CD4-positive, alpha-beta T cell treated with Interleukin-10 for 1 hour (primary cell): ENCODE results near the gene CEP128.

ENCODE experiments used
- DNase-seq: peaks from one replicate; pipeline ENCODE4 v3.0.0-alpha.2; 2020

The CEP128 gene

DNA sequence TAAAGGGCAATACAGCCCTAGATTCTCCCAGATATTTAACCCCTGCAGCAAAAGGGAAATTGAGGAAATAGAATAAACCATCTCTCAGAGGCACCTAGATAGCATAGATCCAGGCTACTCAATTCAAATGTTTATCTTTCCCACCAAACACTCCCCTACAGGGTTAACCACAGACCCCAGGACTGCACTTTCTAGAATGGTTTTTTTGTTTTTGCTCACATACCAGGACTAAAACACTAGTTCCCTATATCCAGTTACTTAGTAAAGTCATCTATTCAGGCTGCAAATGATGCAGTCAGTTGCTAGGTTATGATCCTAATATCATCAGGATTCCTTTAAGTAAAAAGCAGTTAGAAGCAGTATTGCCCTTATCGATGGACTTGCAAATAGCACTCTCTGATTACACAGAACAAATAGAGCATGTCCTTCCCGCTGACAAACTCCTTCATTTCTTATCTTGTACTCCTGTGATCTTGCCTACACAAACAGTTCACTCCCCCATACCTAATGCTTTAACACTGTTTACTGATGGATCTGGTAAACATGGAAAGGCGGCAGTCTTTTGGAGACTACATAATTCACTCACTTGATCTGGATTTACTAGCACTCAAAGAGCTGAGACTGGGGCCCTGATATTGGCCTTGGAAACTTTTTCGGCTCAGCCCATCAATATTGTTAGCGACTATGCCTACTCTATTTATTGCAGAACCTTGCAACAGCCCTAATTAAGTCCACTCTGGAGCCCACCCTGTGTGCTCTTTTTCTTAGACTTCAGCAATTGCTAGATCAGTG lies 473.0 kb downstream of the CEP128 start:
- no peak for DNase-seq

DNA sequence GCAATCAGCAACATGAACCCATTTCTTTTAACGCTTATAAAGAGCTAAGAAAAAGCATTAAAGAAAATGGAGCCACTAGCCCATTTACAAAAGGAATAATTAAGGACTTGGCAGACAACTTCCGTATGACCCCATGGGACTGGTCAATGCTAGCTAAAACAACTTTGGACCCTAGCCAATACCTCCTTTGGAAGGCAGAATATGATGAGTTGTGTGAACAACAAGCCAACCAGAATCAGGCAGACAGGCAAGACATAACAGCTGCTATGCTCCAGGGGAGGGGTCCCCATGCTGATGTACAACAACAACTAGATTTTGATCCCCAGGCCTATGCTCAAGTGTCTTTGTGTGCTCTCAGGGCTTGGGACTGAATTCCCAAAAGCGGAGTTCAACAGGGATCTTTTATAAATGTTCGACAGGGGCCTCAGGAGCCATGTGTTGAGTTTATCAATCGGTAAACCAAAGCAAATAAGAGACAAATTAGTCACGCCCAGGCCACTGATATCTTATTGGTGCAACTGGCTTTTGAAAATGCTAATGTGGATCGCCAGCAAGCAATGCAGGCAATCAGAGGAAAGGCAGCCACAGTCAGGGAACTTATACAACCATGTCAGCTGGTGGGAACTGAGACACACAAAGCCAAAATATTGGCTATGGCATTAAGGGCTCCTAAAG lies 475.9 kb downstream of the CEP128 start:
- DNase-seq, result no peak

DNA sequence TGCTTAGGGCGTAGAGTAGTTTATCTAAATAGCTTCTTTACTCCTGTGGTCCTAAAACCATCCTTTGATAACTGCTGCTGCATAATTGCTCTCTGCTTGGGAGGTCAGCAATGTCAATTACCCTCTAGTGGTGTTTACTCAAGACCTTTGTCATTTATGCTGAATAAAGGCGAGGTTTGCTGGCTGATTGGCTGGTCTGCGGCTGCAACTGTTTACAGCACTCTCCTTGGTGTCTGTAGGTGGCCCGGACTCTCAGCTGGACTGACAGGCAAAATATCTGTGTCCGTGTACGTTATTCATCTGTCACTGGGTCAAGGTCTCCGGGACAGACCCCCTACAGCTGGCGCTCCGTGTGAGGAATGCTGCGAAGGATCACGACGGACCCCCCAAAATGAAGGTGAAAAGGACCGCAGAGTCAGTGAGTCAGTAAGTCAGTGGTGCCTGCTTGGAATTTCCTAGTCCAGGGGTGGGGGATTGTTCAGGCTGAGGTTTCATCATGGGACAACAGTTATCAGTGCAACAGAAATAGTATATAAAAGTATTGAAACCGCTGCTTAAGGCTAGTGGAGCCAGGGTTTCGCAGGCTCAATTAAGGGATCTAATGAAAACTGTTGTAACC lies 476.9 kb downstream of the CEP128 start:
- no peak for DNase-seq

DNA sequence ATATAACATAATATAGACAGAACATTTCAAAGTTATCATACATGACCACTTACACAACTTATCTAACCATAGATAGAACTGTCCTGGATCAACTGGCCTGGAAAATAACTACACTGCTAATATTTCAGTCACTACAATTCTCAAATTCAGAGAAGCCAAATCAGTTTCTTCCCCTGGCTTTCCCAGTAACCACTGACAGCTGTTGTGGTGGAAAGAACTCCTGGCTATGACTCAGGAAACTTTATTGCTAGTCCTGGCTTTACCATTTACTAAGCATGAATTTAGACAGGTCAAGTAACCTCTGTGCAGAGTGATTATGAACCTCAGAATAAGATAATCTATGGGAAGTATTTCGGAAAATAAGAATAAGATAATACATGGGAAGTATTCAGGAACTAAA lies 485.3 kb downstream of the CEP128 start:
- no peak for DNase-seq

DNA sequence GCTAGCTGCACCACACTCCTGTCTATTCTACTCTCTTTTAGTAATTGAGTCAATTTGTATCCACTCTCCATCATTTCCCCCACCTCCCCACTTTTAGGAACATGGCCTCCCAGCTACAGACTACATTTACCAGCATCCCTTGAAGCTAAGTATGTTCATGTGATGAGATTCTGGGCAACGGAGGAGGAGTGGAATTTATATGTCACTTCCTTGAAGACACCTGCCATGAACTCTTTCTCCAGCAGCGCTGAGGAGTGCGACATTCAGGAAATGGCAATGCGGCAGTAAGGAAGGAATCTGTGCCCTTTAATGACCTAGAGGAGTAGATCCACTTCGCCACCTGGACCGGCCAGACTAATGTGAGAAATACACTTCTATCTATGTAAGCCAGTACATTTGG lies 486.5 kb downstream of the CEP128 start:
- no peak for DNase-seq

DNA sequence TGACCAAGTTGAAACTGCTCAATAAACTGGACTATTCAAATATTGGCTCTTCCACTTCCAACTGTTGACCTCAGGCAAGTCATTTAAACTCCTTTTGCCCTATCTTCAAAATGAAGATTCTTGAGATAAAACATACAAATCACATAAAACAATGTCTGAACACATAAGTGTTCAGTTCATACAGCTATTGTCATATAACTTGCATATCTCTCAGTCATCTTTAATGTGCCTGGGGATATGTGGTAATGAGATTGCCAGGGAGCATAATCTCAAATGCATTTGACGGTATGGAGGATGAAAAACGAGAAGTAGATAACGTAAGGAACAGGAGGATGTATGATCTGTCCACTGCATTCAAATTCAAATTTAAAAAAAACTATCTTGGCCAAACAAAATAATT lies 493.3 kb downstream of the CEP128 start:
- no peak for DNase-seq

DNA sequence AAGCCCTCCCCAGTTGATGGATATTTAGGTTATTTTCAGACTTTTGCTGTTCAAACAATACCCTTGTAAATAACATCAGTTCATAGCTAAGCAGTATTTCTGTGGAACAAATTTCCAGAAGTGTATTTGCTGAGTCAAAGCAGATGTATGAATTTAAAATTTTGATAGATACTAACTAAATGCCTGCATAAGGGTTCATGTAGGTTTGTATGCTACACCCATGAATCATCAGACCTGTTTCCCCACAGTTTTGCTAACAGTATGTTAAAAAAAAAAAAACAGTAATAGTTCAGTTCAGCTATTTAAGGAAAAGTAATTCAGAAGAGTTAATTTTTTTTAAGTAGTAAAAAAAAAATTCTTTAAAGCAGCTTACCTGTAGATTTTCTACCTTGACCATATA lies 494.1 kb downstream of the CEP128 start:
- DNase-seq, result no peak
